ENCODE results near the gene CENPS.

- TF ChIP-seq, protein P1, sequence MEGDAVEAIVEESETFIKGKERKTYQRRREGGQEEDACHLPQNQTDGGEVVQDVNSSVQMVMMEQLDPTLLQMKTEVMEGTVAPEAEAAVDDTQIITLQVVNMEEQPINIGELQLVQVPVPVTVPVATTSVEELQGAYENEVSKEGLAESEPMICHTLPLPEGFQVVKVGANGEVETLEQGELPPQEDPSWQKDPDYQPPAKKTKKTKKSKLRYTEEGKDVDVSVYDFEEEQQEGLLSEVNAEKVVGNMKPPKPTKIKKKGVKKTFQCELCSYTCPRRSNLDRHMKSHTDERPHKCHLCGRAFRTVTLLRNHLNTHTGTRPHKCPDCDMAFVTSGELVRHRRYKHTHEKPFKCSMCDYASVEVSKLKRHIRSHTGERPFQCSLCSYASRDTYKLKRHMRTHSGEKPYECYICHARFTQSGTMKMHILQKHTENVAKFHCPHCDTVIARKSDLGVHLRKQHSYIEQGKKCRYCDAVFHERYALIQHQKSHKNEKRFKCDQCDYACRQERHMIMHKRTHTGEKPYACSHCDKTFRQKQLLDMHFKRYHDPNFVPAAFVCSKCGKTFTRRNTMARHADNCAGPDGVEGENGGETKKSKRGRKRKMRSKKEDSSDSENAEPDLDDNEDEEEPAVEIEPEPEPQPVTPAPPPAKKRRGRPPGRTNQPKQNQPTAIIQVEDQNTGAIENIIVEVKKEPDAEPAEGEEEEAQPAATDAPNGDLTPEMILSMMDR (IDR thresholded peaks at IDR 0.05) = no peak
- TF ChIP-seq POLR2A (IDR thresholded peaks at IDR 0.05) = no peak
Measured at GRCh38 chr1:10424651-10425050, 5.6 kb upstream of the CENPS start.
